Astrocyte of the cerebellum (primary cell): ENCODE data around the gene PPP4R1.

Source experiments
- DNase-seq: peaks from one replicate; pipeline ENCODE4 v3.0.0-alpha.2; 2011; ENCODE audit warnings: low read depth
- H3K4me3 ChIP-seq: 2 replicates; pipeline ENCODE4 v1.5.1; 2011; ENCODE audit warnings: mild to moderate bottlenecking, low read depth, low read length, moderate library complexity
- in situ Hi-C: cut with HindIII; loops from 2 replicates; pipeline ENCODE4 v1.10.0; 2017; ENCODE audit warnings: low sequenced_read_pairs
- TF ChIP-seq, protein P1 (sequence below): IDR thresholded peaks from 2 replicates; pipeline ENCODE4 v1.5.1; 2012; ENCODE audit warnings: low read length, low read depth, moderate library complexity, mild to moderate bottlenecking; ENCODE audit errors: missing control alignments

Gene PPP4R1

DNA sequence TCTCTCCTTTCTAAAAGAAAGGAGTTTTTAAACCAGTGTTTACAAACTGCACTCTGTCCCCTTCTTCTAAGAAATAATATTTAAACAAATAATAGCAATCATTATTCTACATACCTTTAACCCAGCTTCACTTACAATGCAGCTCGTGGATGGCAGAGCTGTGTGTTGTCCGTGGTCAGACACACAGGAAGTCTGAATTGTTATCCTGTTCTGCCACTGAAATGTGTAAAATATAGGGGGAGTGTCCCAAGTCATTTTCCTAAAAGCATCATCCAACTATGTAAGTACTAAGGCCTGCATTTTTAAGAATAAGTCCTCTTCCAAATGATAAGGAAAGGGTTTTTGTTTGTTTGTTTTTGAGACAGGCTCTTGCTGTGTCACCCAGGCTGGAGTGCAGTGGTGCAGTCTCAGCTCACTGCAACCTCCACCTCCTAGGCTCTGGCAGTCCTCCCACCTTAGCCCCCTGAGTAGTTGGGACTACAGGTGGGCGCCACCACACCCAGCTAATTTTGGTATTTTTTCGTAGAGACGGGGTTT, 2.7 kb upstream of the PPP4R1 start:
- in situ Hi-C loops: loop anchor here (5.0 kb wide), 1 partner anchor 45 kb away; no protein-coding TSS in a partner anchor
- DNase-seq: no peak
- H3K4me3 ChIP-seq: no peak overlapping the region
- TF ChIP-seq, protein P1, sequence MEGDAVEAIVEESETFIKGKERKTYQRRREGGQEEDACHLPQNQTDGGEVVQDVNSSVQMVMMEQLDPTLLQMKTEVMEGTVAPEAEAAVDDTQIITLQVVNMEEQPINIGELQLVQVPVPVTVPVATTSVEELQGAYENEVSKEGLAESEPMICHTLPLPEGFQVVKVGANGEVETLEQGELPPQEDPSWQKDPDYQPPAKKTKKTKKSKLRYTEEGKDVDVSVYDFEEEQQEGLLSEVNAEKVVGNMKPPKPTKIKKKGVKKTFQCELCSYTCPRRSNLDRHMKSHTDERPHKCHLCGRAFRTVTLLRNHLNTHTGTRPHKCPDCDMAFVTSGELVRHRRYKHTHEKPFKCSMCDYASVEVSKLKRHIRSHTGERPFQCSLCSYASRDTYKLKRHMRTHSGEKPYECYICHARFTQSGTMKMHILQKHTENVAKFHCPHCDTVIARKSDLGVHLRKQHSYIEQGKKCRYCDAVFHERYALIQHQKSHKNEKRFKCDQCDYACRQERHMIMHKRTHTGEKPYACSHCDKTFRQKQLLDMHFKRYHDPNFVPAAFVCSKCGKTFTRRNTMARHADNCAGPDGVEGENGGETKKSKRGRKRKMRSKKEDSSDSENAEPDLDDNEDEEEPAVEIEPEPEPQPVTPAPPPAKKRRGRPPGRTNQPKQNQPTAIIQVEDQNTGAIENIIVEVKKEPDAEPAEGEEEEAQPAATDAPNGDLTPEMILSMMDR: no peak

DNA sequence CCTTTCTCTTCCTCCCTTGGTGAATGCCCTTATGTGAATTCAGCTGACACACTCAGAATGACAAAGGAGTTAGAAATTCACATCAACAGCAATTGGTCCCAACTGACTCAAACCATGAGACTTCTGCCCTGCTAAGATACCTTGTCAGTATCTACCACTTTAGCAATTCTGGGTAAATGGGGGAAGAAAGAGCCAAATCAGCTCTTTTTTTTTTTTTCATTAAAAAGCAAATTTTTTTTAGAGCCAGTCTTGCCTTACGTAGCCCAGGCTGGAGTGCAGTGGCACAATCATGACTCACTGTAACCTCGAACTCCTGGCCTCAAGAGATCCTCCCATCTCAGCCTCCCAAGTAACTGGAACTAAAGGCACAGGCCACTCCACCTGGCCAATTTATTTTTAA, 1.7 kb upstream of the PPP4R1 start:
- in situ Hi-C loops: loop anchor here (5.0 kb wide), 1 partner anchor 46 kb away; no protein-coding TSS in a partner anchor
- TF ChIP-seq, protein P1: no peak
- H3K4me3 ChIP-seq: no peak overlapping the region
- no peak for DNase-seq

DNA sequence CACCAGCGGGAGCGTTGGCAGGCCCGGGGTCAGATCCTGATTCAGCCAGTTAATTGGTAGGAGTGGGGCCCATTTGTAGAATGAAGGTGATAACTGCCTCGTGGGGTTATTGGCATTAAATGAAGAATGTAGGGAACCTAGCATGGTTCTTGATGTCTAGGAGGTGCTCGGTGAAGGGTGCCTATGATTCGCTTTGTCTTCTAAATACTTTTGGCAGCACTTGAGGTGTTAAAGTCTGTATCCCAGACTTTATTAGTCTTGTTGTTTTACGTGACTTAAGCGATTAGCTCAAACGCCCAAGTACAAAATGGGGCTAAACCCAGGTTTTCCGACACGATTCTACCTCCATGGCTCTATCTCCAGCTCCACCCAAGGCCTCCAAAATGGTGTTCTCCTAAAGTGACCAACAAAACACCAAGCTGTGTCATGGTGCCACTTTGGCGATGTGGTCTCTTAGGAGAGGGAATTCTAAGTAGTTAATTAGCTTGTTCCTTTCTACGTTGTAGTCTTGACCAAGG, 980 bp upstream of the PPP4R1 start:
- DNase-seq: no peak
- in situ Hi-C loops: loop anchor here (5.0 kb wide), 1 partner anchor 47 kb away; no protein-coding TSS in a partner anchor
- TF ChIP-seq, protein P1: no peak
- peak overlapping the region; percentile 79 for H3K4me3 ChIP-seq

DNA sequence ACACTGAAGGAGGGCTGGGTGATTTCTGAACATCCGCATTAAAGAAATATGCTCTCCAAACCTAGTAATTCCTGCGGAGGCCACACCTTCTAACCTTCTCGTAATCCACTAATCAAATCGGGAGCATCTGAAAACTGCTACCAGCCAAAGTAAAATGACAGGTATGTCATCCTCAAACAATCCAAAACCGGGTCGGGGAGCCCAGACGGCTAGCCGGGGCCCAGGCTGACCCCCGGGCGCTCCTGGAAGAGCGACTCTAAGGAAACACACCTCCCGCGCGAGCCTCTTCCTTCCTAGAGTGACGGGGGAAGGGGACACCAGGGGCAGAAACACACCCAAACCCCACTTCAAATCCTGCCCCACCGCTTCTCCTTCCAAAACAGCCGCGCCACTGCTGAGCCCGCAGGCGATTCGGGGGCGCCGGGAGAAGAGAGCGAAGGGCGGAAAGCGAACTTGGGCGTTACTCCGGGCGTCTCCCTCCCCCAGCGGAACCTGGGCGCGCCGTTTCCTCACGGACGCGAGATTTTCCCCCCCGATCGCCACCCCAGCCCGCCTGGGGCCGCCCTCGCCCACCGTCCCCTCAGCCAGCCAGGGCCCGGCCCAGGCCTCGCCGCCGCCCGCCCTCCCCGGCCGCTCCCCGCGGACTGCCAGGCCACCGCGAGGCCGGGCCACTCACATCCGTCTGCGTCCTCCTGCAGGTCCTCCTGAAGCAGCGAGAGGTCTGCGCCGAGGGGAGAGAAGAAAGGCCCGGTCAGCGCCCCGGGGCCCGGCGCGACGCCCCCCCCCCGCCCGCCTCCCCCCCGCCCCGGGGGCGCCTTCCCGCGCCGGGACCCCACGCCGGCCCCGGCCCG, 584 bp downstream of the PPP4R1 start:
- TF ChIP-seq, protein P1: no peak
- no peak for DNase-seq
- H3K4me3 ChIP-seq: peak overlapping the region; percentile 79
- in situ Hi-C loops: no loop called here

DNA sequence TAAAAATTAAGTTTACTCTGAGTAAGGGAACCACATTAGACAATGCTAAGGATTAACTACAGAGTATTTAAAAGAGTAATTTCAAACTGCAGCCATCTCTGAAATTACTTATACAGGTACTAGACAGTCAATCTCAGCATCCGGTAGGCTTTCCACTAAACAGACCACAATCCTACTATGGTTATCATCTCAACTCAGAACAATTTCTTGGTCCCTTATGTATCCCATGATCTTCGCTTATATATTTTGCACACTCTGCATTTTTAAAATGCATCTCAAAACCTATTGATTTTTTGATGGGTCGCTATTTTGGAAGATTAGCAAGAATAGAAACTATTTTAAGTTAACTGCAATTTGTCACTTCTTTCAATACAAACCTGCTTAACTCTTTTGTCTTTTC, 1.4 kb downstream of the PPP4R1 start:
- in situ Hi-C loops: no loop called here
- DNase-seq: no peak
- TF ChIP-seq, protein P1: no peak
- peak overlapping the region; percentile 79 for H3K4me3 ChIP-seq

DNA sequence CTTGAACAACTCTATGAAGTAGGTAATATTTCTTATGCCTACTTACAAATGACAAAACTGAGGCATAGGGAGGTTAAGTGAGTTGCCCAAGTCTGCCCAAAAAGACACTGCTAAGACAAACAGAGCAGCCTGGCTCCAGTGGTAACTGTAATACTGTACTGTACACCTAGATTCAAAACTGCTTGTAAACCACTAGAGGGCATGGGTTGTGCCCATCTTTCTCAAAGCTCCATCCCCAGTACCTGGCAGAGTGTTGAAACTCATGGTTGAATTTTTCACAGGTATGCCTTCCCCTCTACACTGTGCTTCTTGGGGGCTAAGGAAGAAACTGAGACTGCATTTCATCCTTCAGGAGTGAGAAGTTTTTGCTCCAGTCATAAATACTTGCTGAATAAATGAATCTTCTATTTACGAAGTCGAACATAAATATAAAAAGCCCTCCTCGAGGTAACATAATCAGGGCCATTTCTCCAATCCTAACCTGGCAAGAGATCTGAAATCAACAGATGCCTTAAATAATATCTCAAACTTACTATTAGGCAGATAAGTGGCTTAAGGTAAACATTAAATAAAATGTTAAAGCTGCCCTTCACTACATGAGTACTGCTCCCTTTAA, 2.0 kb downstream of the PPP4R1 start:
- peak overlapping the region; percentile 79 for H3K4me3 ChIP-seq
- no peak for DNase-seq
- TF ChIP-seq, protein P1: peak; percentile 78
- in situ Hi-C loops: no loop called here
